Activated CD8-positive, alpha-beta memory T cell treated with anti-CD3 and anti-CD28 coated beads for 48 hours (primary cell): Measurements from ENCODE around the gene C1S.
A peak's percentile ranks its signal among the peaks of the same experiment; 100 is the strongest.
"Not testable (repeated sequence)": the region's sequence is repeated elsewhere in the genome, so short reads cannot be mapped to it uniquely, and the experiment has no call there.

ENCODE experiments used
- DNase-seq, 3 experiments: peaks; one replicate each; pipeline ENCODE4 v3.0.0-alpha.2; 2020; ENCODE audit warnings: low read depth in 2 of 3, low spot score in 2 of 3

C1S gene

DNA sequence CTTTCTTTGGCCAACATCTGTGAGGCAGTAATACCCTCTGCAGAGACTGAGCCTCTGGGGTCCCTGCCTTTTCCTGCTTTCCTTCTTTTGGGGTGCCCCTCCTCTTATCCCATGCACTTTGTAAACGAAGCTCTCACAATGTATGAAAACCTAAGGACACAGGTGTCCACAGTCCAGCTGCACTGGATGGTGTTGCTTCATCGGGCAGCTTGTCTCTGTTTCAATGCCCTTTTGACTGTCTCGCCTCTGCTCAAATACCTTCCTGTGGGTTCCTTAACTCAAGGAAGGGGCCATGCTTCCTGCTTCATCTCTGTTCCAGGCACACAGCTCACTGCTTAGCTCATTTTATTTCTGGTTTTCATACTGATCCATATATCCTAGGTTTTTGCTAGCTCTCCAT lies 42.1 kb downstream of the C1S start:
- no peak for DNase-seq

DNA sequence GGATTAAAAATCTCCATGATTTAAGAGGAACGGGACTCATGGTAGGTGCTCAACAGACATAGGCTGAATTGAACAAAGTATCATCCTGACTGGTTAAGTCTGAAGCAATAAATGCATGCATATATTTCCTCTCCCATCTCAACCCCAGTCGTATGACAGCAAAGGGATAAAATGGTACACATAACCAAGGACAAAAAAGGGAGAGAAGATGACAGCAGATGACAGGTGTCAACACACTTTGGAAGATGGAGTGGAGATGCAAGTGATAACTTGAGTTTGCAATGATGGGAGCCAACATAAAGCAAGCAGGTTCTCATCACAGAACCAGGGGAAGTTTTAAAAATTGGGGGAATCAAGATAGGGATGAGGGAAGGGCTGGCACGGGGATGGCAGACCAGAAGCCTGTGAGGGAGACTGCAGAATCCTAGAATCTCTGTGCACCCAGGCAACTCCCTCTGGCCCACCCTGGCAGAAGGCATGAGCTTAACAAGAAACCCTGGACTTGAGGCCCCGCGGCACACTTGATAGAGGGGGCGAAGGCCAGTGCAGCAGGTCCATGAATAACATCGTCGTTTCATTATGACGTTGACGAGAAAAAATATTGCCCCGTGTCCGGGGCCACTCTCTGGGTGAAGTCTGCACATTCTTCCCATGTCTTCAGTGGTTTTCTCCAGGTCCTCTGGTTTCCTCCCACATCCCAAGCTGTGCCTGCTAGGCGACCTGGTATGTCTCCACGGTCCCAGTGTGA lies 43.5 kb downstream of the C1S start:
- no peak for DNase-seq

DNA sequence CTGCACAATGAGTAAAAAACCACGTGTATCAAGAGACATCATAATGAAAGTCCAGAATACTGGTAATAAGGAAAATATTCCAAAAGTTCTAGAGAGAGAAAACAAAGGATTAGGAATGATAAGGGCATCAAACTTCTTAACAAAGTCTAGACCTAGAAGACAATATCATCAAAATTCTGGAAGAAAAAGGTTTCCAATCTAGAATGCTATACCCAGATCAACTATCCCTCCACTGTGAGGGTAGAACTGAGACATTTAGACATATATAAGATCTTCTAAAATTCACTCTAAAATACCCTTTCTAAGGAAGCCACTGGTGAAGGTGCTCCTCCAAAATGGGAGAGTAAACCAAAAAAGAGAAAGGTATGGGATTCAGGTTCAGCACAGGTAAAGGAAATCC lies 45.6 kb downstream of the C1S start:
- no peak for DNase-seq

GRCh38 chr12:7107181-7107580 lies 46.7 kb downstream of the C1S start:
- DNase-seq: not testable (repeated sequence)

- no peak for DNase-seq
Observed at GRCh38 chr12:7107636-7108002, 47.1 kb downstream of the C1S start.

- DNase-seq: peak; percentile 58 to 63 (median 59)
Observed at GRCh38 chr12:7108003-7108795, 47.7 kb downstream of the C1S start.

GRCh38 chr12:7108796-7109571 lies 48.5 kb downstream of the C1S start, which contains the start of gene C1RL:
C1RL (minus strand) TSS chr12:7109214; CDS start chr12:7109180, 34 bp downstream.
- DNase-seq: peak; percentile 62 to 92 (median 84)

DNA sequence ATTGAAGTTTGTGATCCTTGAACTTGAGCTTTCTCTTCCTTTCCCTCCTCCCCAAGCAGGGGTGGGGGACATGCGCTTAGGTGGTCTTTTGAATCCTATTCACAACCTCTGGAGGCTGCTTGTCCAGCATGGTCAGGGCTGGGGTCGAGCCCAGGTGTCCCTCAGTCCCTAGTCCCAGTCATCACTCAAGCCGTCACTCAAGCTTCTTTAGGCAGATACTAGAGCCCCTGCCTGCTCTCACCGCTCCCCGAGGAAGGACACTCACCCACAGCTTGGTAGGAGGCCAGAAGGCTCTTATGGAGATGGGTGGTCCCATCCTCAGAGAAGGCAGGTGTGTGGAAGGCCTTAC lies 49.0 kb downstream of the C1S start:
- DNase-seq: no peak

GRCh38 chr12:7110661-7111060 lies 50.1 kb downstream of the C1S start:
- no peak for DNase-seq

GRCh38 chr12:7112041-7112440 lies 51.5 kb downstream of the C1S start:
- DNase-seq: no peak

DNA sequence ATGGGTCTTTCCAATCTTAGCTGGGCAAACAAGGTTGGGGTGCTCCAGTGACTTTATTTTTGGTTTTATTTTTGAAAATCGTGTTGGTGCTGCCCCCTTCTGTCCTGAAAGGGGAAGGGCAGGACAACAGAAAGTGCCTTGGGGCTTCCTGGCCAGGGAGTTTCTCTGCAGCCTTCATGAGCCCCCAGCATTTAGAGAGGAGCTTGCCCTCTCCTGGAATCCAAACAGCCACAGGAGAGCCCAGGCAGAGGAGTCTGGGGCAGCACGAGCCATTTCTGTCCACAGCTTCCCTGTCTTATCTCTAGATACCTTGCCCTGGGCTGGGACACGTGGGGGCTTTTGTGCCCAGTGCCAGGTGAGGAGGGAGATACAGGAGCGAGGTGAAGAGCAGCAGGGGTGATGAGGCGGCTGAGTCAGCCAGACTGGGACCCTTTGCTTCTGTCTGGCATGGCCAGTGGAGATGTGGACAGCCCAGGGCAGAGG lies 52.9 kb downstream of the C1S start:
- DNase-seq: no peak

- DNase-seq: no peak
Observed at GRCh38 chr12:7114008-7114407, 53.5 kb downstream of the C1S start.

GRCh38 chr12:7114851-7115250 lies 54.3 kb downstream of the C1S start:
- DNase-seq: no peak

- no peak for DNase-seq
Observed at GRCh38 chr12:7116196-7116595, 55.7 kb downstream of the C1S start.

GRCh38 chr12:7116916-7117315 lies 56.4 kb downstream of the C1S start:
- no peak for DNase-seq

DNA sequence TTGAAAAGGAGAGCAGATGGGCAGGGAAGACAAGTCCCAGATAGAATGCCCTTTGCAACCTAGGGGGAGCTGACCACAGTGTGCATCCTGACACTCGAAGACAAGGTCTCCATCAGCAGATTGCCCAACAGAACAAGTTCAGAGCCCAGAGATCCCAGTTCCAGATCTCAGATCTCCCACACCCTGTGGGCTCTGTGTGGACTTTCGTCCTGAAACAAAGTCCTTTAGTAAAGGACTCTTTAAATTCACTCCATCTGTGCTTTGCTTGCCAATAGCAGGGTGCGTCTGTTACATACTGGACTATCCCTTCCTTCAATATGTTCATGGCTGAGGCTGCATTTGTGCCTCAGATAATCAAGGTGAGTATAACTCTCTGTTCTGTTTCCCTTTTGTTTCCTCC lies 57.2 kb downstream of the C1S start:
- DNase-seq: no peak

- no peak for DNase-seq
Observed at GRCh38 chr12:7118881-7119280, 58.4 kb downstream of the C1S start.

GRCh38 chr12:7120166-7120565 lies 59.6 kb downstream of the C1S start:
- no peak for DNase-seq
